SK-N-SH (cell line): ENCODE data around the gene SMYD3. TPM values are rescaled to one million over a fixed set of nuclear protein-coding genes. Genes with fewer than 3 reads are reported as not detected.

ENCODE experiments used
- CTCF ChIA-PET: fragments of 300-600, 350-600 bp; formaldehyde crosslinking; extraction: SDS; loops from one replicate; lab custom pipeline; 2021; lab: Yijun Ruan, JAX
- POLR2A ChIA-PET: fragments of 350-600 bp; sonication (Branson Sonifier 250); formaldehyde crosslinking; extraction: SDS; loops from one replicate; lab custom pipeline; 2020; ENCODE audit warnings: antibody characterized with exemption, inconsistent platforms; lab: Yijun Ruan, JAX
- DNase-seq: peaks from one replicate; pipeline ENCODE4 v3.0.0; 2012
- H2AFZ ChIP-seq: fragments of 200-600 bp; sonication (generic); 2 replicates; pipeline ENCODE4 v1.8.1; 2016; ENCODE audit warnings: antibody characterized with exemption, mild to moderate bottlenecking, low read depth
- H3F3A ChIP-seq: fragments of 200-600 bp; sonication (generic); replicated peaks from 2 replicates; pipeline ENCODE3; 2016; ENCODE audit warnings: antibody characterized with exemption, mild to moderate bottlenecking; ENCODE audit not compliant: insufficient read depth
- H3K27ac ChIP-seq, 2 experiments: fragments of 200-500 bp in 1 of 2; fragments of 200-600 bp in 1 of 2; sonication (Bioruptor generic) in 1 of 2; sonication (generic), shearing (Covaris generic) in 1 of 2; 2 replicates each; pipeline versions ENCODE4 v1.5.1 to v1.6.1; 2014 to 2016; ENCODE audit warnings: low read depth in 2 of 2, inconsistent platforms in 1 of 2, low read length in 1 of 2, mild to moderate bottlenecking in 1 of 2, mixed read lengths in 1 of 2
- H3K27me3 ChIP-seq: fragments of 200-600 bp; sonication (generic), shearing (Covaris generic); 2 replicates; pipeline ENCODE4 v1.6.1; 2016; ENCODE audit warnings: mixed run types; ENCODE audit not compliant: insufficient read depth
- H3K36me3 ChIP-seq, 2 experiments: fragments of 200-500 bp in 1 of 2; fragments of 200-600 bp in 1 of 2; sonication (Bioruptor generic) in 1 of 2; sonication (generic) in 1 of 2; replicated peaks in 1 of 2; 2 replicates each; pipeline versions ENCODE3 to v1.5.1; 2014 to 2016; ENCODE audit warnings: low read length in 1 of 2, mild to moderate bottlenecking in 1 of 2; ENCODE audit not compliant: insufficient read depth in 2 of 2, control insufficient read depth in 1 of 2
- H3K4me1 ChIP-seq, 2 experiments: fragments of 200-500 bp in 1 of 2; fragments of 200-600 bp in 1 of 2; sonication (Bioruptor generic) in 1 of 2; sonication (generic), shearing (Covaris generic) in 1 of 2; 2 replicates each; pipeline versions ENCODE4 v1.5.1 to v1.6.1; 2014 to 2016; ENCODE audit warnings: low read depth in 1 of 2, low read length in 1 of 2, mixed run types in 1 of 2; ENCODE audit not compliant: insufficient read depth in 2 of 2, control insufficient read depth in 1 of 2
- H3K4me2 ChIP-seq: fragments of 200-600 bp; sonication (generic), shearing (Covaris generic); 2 replicates; pipeline ENCODE4 v1.6.1; 2017; ENCODE audit warnings: mixed run types
- H3K4me3 ChIP-seq, 2 experiments: fragments of 200-500 bp in 1 of 2; fragments of 200-600 bp in 1 of 2; sonication (Bioruptor generic) in 1 of 2; sonication (generic), shearing (Covaris generic) in 1 of 2; 2 replicates each; pipeline versions ENCODE4 v1.5.1 to v1.8.1; 2014 to 2016; ENCODE audit warnings: low read depth in 2 of 2, inconsistent platforms in 1 of 2, low read length in 1 of 2, mild to moderate bottlenecking in 1 of 2, mixed read lengths in 1 of 2, moderate library complexity in 1 of 2
- H3K79me2 ChIP-seq: fragments of 200-600 bp; sonication (generic); 2 replicates; pipeline ENCODE4 v1.8.1; 2017; ENCODE audit warnings: mild to moderate bottlenecking; ENCODE audit not compliant: insufficient read depth
- H3K9ac ChIP-seq: fragments of 200-600 bp; sonication (generic); 2 replicates; pipeline ENCODE4 v1.6.1; 2017; ENCODE audit warnings: mixed run types
- H3K9me2 ChIP-seq: fragments of 200-600 bp; sonication (generic); 2 replicates; pipeline ENCODE4 v1.6.1; 2017; ENCODE audit warnings: mixed run types
- H3K9me3 ChIP-seq: fragments of 200-600 bp; sonication (generic); 2 replicates; pipeline ENCODE4 v1.6.1; 2017; ENCODE audit warnings: mixed run types, mild to moderate bottlenecking, moderate library complexity
- H4K20me1 ChIP-seq: fragments of 200-600 bp; sonication (generic); 2 replicates; pipeline ENCODE4 v1.6.1; 2017; ENCODE audit warnings: mild to moderate bottlenecking, mixed run types; ENCODE audit not compliant: insufficient read depth
- CHD2 ChIP-seq: fragments of 150-350 bp; IDR thresholded peaks from 2 replicates; pipeline ENCODE4 v1.6.1; 2018; ENCODE audit warnings: low read length; ENCODE audit not compliant: partially characterized antibody
- ELF1 ChIP-seq: IDR thresholded peaks from 2 replicates; pipeline ENCODE4 v1.4.0; 2012
- EP300 ChIP-seq, 2 experiments: IDR thresholded peaks; 2 replicates each; pipeline versions ENCODE4 v1.4.0 to v1.6.1; 2012; ENCODE audit warnings: borderline replicate concordance in 1 of 2, low read depth in 1 of 2, low read length in 1 of 2
- EZH2phosphoT487 ChIP-seq: fragments of 200-600 bp; sonication (generic); IDR thresholded peaks from 2 replicates; pipeline ENCODE4 v1.6.1; 2017; ENCODE audit warnings: low read depth, mixed run types, mild to moderate bottlenecking, antibody characterized with exemption, moderate library complexity, borderline replicate concordance
- FOSL2 ChIP-seq: IDR thresholded peaks from 2 replicates; pipeline ENCODE4 v1.4.0; 2012; ENCODE audit warnings: low read depth, mild to moderate bottlenecking, moderate library complexity, borderline replicate concordance
- FOXJ3 ChIP-seq: sonication (generic); formaldehyde crosslinking; IDR thresholded peaks from 2 replicates; pipeline ENCODE4 v1.5.1; 2020; ENCODE audit warnings: mild to moderate bottlenecking, missing genetic modification reagents
- FOXM1 ChIP-seq: IDR thresholded peaks from 2 replicates; pipeline ENCODE4 v1.4.0; 2012; ENCODE audit warnings: low read depth, mild to moderate bottlenecking
- GABPA ChIP-seq: IDR thresholded peaks from 2 replicates; pipeline ENCODE4 v1.4.0; 2012; ENCODE audit warnings: low read depth, mild to moderate bottlenecking
- MEF2A ChIP-seq: IDR thresholded peaks from 2 replicates; pipeline ENCODE4 v1.4.0; 2012; ENCODE audit warnings: low read depth, borderline replicate concordance
- NFIC ChIP-seq: IDR thresholded peaks from 2 replicates; pipeline ENCODE4 v1.4.0; 2012; ENCODE audit warnings: borderline replicate concordance
- NRF1 ChIP-seq: IDR thresholded peaks from 2 replicates; pipeline ENCODE4 v1.6.1; 2012; ENCODE audit warnings: low read depth, mild to moderate bottlenecking, low read length
- RAD21 ChIP-seq: IDR thresholded peaks from 2 replicates; pipeline ENCODE4 v1.6.1; 2012; ENCODE audit warnings: mild to moderate bottlenecking, low read length
- RCOR1 ChIP-seq: fragments of 150-350 bp; IDR thresholded peaks from 2 replicates; pipeline ENCODE4 v1.6.1; 2017; ENCODE audit warnings: antibody characterized with exemption, low read length
- REST ChIP-seq: IDR thresholded peaks from 2 replicates; pipeline ENCODE4 v1.6.1; 2012; ENCODE audit warnings: mild to moderate bottlenecking, low read depth, low read length, moderate library complexity
- RXRA ChIP-seq: IDR thresholded peaks from 2 replicates; pipeline ENCODE4 v1.4.0; 2012; ENCODE audit warnings: low read depth, mild to moderate bottlenecking, borderline replicate concordance
- SIN3A ChIP-seq: IDR thresholded peaks from 2 replicates; pipeline ENCODE4 v1.6.1; 2012; ENCODE audit warnings: low read depth, mild to moderate bottlenecking, low read length, moderate library complexity, borderline replicate concordance
- SMC3 ChIP-seq: IDR thresholded peaks from 2 replicates; pipeline ENCODE4 v1.6.1; 2012; ENCODE audit warnings: low read depth, low read length, improper control_type of control experiment
- TAF1 ChIP-seq: IDR thresholded peaks from 2 replicates; pipeline ENCODE4 v1.6.1; 2012; ENCODE audit warnings: low read depth, mild to moderate bottlenecking, low read length, moderate library complexity, borderline replicate concordance
- TEAD4 ChIP-seq: IDR thresholded peaks from 2 replicates; pipeline ENCODE4 v1.4.0; 2012; ENCODE audit warnings: mild to moderate bottlenecking, borderline replicate concordance; ENCODE audit not compliant: insufficient read depth
- USF2 ChIP-seq: fragments of 150-350 bp; IDR thresholded peaks from 2 replicates; pipeline ENCODE4 v1.6.1; 2017; ENCODE audit warnings: antibody characterized with exemption, low read length, low read depth, borderline replicate concordance
- YY1 ChIP-seq: IDR thresholded peaks from 2 replicates; pipeline ENCODE4 v1.4.0; 2012; ENCODE audit warnings: low read depth, mild to moderate bottlenecking
- ZBTB33 ChIP-seq: IDR thresholded peaks from 2 replicates; pipeline ENCODE4 v1.4.0; 2012; ENCODE audit warnings: low read depth, borderline replicate concordance
- WGBS: methylation state at CpG from one replicate; pipeline ENCODE4 v1.1.6; 2017; ENCODE audit warnings: low lambda C conversion rate; 5-methylcytosine and 5-hydroxymethylcytosine counted together
- polyA plus RNA-seq, 3 experiments: library from polyadenylated mRNA; depleted of rRNA; stranded (reverse); fragments of >200 nt; gene quantifications; 2 replicates each; pipeline ENCODE4 v1.2.3, GENCODE V29; 2012
- TF ChIP-seq, protein P1 (sequence below): IDR thresholded peaks from 2 replicates; pipeline ENCODE4 v1.4.0; 2012; ENCODE audit warnings: low read depth

The SMYD3 gene
- polyA plus RNA-seq, 1 of the 3 experiments (the other 2 are of a cell fraction): 31.4 TPM

DNA sequence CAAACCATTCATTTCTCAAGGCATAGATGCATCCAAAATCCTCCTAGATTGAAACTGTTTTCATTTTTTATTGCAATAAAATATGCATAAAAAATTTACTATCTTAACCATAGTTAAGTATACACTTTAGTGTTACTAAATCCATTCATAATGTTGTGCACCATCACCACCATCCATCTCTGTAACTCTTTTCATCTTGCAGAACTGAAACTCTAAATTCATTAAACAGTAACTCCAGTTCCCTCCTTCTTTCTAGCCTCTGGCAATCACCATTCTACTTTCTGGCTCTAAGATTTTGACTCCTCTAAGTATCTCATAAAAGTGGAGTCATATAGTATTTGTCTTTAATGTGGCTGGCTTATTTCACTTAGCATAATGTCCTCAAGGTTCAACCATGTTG lies 236.8 kb downstream of the SMYD3 start:
- Histone ChIP-seq H3K9me2 (no peaks in the 10 kb centered on the region), H3K9me3 (no peaks in the 10 kb centered on the region), H3K4me3 (no peak overlapping the region), H3K4me1 (no peaks in the 10 kb centered on the region), H3K9ac (no peak overlapping the region), H3K27ac (no peak overlapping the region), H3K36me3 (no peaks in the 10 kb centered on the region), H3F3A (no peaks in the 10 kb centered on the region), H3K79me2 (no peaks in the 10 kb centered on the region), H3K4me2 (no peak overlapping the region), H2AFZ (no peak overlapping the region), H3K27me3 (no peaks in the 10 kb centered on the region), H4K20me1 (no peaks in the 10 kb centered on the region)
- ChIA-PET POLR2A (no interaction called here), CTCF (no interaction called here)
- TF ChIP-seq MEF2A (no peak), NRF1 (no peak), NFIC (no peak), CHD2 (no peak), YY1 (no peak), EP300 (IDR thresholded peaks at IDR 0.05; ENCODE audit: borderline replicate concordance in 1 of 2, low read depth in 1 of 2, low read length in 1 of 2) (no peak), TAF1 (no peak), RAD21 (no peak), RXRA (no peak), USF2 (no peak), FOSL2 (no peak), SIN3A (no peak), TEAD4 (no peak), ELF1 (no peak), FOXJ3 (CRISPR knock-in tag) (no peak), RCOR1 (no peak), SMC3 (no peak), EZH2phosphoT487 (no peak)
- TF ChIP-seq, protein P1, sequence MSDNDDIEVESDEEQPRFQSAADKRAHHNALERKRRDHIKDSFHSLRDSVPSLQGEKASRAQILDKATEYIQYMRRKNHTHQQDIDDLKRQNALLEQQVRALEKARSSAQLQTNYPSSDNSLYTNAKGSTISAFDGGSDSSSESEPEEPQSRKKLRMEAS: no peak
- no peak for DNase-seq

DNA sequence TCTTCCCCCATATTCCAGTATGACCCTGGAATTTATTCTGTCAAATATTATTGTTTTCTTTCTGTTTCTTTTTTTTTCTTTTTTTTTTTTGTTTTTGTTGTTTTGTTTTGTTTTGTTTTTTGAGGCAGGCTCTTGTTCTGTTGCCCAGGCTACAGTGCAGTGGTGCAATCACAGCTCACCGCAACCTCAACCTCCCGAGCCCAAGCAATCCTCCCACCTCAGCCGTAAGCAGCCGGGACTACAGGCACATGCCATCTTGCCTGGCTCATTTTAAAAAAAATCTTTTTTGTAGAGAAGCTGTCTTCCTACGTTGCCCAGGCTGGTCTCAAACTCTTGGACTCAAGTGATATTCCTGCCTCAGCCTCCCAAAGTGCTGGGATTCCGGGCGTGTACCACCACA lies 237.6 kb downstream of the SMYD3 start:
- Histone ChIP-seq H3K4me1 (no peaks in the 10 kb centered on the region), H3F3A (no peaks in the 10 kb centered on the region), H4K20me1 (no peaks in the 10 kb centered on the region), H3K9me3 (no peaks in the 10 kb centered on the region), H3K9me2 (no peaks in the 10 kb centered on the region), H3K79me2 (no peaks in the 10 kb centered on the region), H3K4me3 (no peak overlapping the region), H3K27ac (no peak overlapping the region), H2AFZ (no peak overlapping the region), H3K9ac (no peak overlapping the region), H3K36me3 (no peaks in the 10 kb centered on the region), H3K4me2 (no peak overlapping the region), H3K27me3 (no peaks in the 10 kb centered on the region)
- no peak for DNase-seq
- CTCF ChIA-PET: interaction anchor here (1.2 kb wide), 1 partner anchor 12 kb away, joined by 3 read pairs; no protein-coding TSS in a partner anchor
- POLR2A ChIA-PET: no interaction called here
- WGBS: 96% methylated on average over 7 of the region's 7 CpGs
- no peak for TF ChIP-seq NFIC
- no peak for TF ChIP-seq REST
- no peak for TF ChIP-seq GABPA
- no peak for TF ChIP-seq EZH2phosphoT487
- TF ChIP-seq FOXM1: no peak
- no peak for TF ChIP-seq ZBTB33
- no peak for TF ChIP-seq ELF1
